ENCODE measurements around the gene EVC. TPM values are rescaled to one million over a fixed set of nuclear protein-coding genes. Genes with fewer than 3 reads are reported as not detected.

EVC gene
- 10 to 100 TPM in 3 of 4 donors, 1 to 10 TPM in 1; 8.3 to 37.0 (median 19.3) TPM for total RNA-seq

DNA sequence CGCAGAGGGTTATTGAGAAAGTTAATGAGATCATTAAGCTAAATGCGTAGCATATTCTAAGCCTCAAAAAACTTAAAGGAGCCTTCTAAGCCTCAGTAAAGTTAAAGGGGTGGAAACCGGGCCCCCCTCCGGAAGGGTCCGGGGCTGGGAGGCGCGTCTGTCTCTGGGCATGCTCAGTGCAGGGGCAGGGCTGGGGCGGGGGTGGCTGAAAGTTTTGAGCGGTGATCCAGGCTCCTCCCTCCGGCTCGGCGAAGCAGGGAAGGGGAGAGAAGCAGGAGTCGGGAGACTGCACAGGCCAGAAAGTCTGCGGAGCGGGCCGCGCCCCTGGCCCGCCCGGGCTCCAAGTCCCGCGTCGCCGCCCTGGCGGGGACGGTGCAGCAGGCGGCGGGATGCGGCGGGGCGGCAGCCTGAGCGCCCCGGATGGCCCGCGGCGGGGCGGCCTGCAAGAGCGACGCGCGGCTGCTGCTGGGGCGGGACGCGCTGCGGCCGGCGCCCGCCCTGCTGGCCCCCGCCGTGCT, at the start of gene EVC:
Gene EVC, plus strand, starts transcription at position 241 of the 518 bp plus-strand sequence. Its CDS starts 180 bp downstream, at position 421.
- no peak for TF ChIP-seq CTCF (IDR thresholded peaks at IDR 0.05; ENCODE audit: low read depth)

GRCh38 chr4:5661237-5661636, 49.8 kb upstream of the EVC start:
- TF ChIP-seq CTCF (IDR thresholded peaks at IDR 0.05; ENCODE audit: low read depth) = no peak

DNA sequence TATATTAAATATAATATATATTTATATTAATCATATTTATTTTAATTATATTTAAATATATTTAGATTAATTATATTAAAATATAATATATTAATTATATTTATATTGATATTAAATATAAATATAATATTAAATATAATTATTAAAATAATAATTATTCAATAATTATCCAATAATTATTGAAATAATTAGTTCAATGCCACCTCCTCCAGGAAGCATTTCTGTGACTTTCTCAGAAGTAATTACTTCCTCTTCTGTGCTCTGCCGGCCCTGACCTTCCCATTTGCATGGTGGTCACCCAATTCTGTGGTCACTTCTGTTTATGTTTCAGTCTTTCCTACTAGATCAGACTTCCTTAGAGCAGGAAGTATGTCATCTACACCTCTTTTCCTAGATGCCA, 48.4 kb upstream of the EVC start:
- no peak for TF ChIP-seq CTCF (IDR thresholded peaks at IDR 0.05; ENCODE audit: low read depth)

- TF ChIP-seq CTCF (IDR thresholded peaks at IDR 0.05; ENCODE audit: low read depth) = no peak
These were observed 46.2 kb upstream of the EVC start for GRCh38 chr4:5664778-5665177.

- TF ChIP-seq CTCF (IDR thresholded peaks at IDR 0.05; ENCODE audit: low read depth) = no peak
These were observed 44.3 kb upstream of the EVC start for GRCh38 chr4:5666741-5667140.

DNA sequence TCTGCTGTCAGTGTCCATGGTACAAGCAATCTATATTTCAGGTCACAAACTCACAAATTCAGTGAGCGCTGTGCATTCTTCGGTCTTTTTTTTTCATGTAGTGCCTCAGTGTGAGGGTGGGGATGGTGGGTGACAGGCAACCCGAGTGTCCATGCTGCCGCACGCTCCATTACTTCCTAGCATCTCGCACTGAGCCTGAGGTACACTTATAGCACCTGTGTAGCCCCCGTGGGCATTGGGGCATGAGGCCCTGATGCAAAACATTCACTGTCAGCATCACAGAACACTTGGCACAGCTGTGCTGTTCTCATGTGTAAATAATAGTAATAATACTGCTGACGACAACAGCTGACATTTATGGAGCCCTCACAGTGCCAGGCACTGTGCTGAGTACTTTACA, 34.2 kb upstream of the EVC start:
- no peak for TF ChIP-seq CTCF (IDR thresholded peaks at IDR 0.05; ENCODE audit: low read depth)

- TF ChIP-seq CTCF (IDR thresholded peaks at IDR 0.05; ENCODE audit: low read depth) = no peak
These were observed 32.0 kb upstream of the EVC start for GRCh38 chr4:5678977-5679376.

Data from subcutaneous adipose tissue (tissue), 4 donors.